Cardiac fibroblast (primary cell): ENCODE measurements around the gene BLOC1S6.

Experiments used
- DNase-seq, 2 donors: peaks; one replicate each; pipeline versions ENCODE4 v3.0.0 to v3.0.0-alpha.2; 2010; ENCODE audit warnings: low read depth in 2 of 2
- H3K4me3 ChIP-seq, 2 donors: replicated peaks in 1 of 2; 1 replicate in 1 of 2; 2 replicates in 1 of 2; pipeline ENCODE4 v1.5.1; 2011; ENCODE audit warnings: low read depth in 2 of 2, low read length in 2 of 2, mild to moderate bottlenecking in 2 of 2, moderate library complexity in 1 of 2
- CTCF ChIP-seq: IDR thresholded peaks from one replicate; pipeline ENCODE4 v1.5.1; 2011; ENCODE audit warnings: low read depth, mild to moderate bottlenecking, low read length, inconsistent platforms

Gene BLOC1S6

GRCh38 chr15:45657254-45657653 lies 70.1 kb downstream of the BLOC1S6 start:
- no peak overlapping the region for H3K4me3 ChIP-seq
- TF ChIP-seq CTCF: no peak
- no peak for DNase-seq

GRCh38 chr15:45657764-45658545 lies 70.8 kb downstream of the BLOC1S6 start:
- TF ChIP-seq CTCF: no peak
- H3K4me3 ChIP-seq: no peak overlapping the region
- no peak for DNase-seq
